Measurements from ENCODE around the gene CAPZB.

GRCh38 chr1:19514391-19514831, 29.1 kb upstream of the CAPZB start:
- TF ChIP-seq CTCF (IDR thresholded peaks at IDR 0.05) (no peak), POLR2A (IDR thresholded peaks at IDR 0.05) (no peak)

All from lower leg skin (tissue), 3 donors.